ENCODE data around the gene FOXO3.

GRCh38 chr6:108712946-108713345, 152.2 kb downstream of the FOXO3 start:
- TF ChIP-seq, protein P1, sequence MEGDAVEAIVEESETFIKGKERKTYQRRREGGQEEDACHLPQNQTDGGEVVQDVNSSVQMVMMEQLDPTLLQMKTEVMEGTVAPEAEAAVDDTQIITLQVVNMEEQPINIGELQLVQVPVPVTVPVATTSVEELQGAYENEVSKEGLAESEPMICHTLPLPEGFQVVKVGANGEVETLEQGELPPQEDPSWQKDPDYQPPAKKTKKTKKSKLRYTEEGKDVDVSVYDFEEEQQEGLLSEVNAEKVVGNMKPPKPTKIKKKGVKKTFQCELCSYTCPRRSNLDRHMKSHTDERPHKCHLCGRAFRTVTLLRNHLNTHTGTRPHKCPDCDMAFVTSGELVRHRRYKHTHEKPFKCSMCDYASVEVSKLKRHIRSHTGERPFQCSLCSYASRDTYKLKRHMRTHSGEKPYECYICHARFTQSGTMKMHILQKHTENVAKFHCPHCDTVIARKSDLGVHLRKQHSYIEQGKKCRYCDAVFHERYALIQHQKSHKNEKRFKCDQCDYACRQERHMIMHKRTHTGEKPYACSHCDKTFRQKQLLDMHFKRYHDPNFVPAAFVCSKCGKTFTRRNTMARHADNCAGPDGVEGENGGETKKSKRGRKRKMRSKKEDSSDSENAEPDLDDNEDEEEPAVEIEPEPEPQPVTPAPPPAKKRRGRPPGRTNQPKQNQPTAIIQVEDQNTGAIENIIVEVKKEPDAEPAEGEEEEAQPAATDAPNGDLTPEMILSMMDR (IDR thresholded peaks at IDR 0.05), result no peak
- no peak for TF ChIP-seq POLR2A (IDR thresholded peaks at IDR 0.05)

Data from uterus (tissue), 2 donors.